ENCODE measurements around the gene TMEM63B.

The TMEM63B gene

DNA sequence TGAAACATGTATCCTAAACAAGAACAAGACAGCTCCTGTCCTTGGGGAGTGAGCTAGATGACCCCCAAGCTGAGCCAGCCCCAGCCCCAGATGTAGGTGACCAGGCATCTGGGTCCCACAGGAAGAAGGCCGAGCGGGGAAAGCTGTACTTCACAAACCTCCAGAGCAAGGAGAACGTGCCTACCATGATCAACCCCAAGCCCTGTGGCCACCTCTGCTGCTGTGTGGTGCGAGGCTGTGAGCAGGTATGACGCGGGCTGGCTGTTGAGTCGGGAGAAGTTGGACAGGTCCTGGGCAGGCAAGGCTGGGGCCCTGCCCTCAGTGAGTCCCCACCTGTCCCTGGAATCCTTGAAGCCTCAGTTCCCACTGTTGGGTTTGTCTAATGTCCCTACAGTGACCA lies 19.9 kb downstream of the TMEM63B start:
- no peak for DNase-seq

DNA sequence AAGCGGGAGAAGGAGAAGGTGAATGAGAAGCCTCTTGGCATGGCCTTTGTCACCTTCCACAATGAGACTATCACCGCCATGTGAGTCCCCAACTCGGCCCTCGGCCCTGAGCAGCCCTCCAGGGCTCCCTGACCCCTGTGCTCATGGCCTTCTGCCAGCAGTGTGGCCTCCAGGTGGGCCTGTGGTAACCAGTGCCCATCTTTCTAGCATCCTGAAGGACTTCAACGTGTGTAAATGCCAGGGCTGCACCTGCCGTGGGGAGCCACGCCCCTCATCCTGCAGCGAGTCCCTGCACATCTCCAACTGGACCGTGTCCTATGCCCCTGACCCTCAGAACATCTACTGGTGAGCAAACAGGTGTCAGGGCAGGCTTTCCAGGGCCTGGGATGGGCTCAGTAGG lies 21.0 kb downstream of the TMEM63B start:
- no peak for DNase-seq

DNA sequence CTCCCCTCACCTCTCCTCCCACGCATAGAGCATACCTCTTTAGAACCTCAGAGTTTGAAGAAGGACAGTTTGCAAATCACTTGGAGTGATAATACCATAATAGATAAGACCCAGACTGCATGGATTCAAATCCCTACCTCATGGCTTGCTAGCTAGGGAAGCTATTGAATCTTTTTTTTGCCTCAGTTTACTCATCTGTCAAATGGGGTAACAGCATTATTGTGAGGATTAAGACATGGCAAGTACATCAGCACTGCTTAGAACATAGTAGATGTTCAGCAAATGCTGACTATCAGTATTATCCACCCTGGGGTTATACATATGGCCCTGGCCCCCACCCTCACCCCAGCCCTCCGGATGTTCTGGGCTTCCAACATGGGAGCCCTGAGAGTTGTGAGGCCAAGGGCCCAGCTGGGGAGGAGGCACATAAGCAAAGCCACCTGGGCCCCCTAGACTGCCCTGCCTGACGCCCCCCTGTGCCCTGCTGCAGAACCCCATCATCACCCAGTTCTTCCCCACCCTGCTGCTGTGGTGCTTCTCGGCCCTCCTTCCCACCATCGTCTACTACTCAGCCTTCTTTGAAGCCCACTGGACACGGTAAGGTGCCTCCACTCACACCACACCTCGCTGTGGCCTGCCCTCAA lies 22.1 kb downstream of the TMEM63B start:
- no peak for DNase-seq

DNA sequence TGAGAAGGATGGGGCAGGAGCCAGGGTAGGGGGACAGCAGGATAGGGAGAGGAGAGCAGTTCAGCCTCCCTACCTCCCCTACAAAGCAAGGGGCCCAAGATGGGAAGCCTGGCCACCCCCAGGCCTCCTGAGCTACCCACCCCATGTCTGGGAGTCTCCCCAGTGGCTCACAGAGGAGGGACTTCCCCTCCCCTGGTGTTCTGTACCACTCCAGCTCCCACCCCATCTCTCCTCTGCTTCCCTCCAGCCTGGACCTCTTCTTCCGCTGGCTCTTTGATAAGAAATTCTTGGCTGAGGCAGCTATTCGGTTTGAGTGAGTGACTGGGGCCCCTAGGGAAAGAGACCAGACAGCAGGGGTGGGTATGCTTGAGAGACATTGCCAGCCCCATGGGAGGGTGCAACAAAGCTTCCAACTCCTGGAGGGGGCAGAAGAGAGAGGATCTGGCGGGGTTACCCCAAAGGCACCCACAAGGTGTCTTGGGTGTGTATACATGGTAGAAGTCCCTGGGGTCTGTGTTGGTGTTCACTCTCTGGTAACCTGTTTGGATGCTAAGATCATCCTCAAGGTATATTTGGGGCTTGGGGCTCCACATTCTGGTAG lies 23.1 kb downstream of the TMEM63B start:
- DNase-seq = no peak

DNA sequence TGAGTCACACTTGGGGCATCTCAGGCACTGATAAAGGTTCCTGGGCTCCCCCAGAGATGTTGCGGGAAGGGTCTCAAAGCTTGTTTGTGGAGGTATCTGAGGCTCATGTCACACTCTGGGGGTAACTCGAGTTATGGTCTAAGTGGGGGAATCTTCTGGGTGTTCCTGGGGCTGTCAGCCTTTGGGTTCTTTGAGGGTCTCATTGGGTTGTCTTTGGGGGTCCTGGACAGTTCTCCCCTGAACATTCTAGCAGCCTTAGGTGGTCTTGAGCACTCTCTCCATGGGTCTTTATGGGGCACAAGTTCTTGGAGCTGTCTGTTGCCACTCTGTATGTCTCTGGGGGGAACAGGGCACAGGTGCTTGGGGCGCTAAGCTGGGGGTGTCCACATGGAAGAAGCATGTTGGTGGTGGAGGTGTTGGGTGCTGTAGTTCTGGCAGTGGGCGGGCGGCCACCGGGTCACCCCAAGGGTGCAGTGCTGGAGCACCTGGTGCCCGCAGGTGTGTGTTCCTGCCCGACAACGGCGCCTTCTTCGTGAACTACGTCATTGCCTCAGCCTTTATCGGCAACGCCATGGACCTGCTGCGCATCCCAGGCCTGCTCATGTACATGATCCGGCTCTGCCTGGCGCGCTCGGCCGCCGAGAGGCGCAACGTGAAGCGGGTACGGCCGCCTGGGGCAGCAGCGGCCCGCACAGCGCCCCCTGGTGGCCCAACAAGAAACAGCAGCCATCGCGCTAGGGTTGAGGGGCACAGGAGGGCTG lies 24.2 kb downstream of the TMEM63B start:
- DNase-seq = peak; percentile 33

DNA sequence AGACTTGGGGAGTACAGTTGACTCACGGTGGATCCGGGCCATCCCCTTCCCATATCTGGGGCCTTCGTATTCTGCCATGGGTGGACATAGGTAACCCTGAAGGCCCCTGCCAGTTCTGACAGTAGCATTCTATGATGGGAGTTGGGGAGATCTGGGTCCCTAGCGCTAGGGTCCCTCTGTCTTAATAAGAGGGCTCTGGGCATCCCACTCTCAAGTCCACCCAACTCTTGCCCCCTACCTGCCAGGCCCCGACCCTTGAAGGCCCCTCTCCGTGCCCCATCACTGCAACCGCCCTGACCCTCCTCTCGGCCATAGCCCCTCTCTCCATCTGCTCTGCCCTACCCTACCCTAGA lies 24.7 kb downstream of the TMEM63B start:
- DNase-seq = no peak

DNA sequence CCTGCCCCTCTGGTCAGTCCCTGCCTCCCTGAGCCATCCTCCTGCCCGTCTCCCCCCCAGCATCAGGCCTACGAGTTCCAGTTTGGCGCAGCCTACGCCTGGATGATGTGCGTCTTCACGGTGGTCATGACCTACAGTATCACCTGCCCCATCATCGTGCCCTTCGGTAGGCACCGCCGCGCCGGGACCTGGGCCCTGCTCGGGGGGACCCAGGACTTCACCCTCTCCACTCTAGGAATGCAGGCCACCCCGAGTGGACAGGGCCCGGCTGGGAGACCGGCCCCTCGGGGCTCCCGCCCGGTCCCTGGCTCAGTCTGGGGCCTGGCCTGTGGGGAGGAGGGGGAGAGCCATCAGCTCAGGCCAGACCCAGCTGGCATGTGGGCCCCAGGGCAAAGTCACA lies 25.2 kb downstream of the TMEM63B start:
- DNase-seq = no peak

DNA sequence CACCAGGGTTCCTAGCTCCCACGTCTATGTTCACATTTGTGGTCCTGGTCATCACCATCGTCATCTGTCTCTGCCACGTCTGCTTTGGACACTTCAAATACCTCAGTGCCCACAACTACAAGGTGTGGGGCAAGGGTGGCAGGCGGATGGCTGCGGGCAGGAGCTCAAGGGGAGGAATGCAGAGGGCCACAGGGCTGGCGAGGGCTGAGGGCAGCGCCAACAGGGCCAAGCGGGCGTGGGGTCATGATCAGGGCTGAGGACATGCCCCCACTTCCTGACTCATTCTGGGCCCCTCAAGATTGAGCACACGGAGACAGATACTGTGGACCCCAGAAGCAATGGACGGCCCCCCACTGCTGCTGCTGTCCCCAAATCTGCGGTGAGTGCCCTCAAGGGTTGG lies 26.7 kb downstream of the TMEM63B start:
- DNase-seq = no peak

DNA sequence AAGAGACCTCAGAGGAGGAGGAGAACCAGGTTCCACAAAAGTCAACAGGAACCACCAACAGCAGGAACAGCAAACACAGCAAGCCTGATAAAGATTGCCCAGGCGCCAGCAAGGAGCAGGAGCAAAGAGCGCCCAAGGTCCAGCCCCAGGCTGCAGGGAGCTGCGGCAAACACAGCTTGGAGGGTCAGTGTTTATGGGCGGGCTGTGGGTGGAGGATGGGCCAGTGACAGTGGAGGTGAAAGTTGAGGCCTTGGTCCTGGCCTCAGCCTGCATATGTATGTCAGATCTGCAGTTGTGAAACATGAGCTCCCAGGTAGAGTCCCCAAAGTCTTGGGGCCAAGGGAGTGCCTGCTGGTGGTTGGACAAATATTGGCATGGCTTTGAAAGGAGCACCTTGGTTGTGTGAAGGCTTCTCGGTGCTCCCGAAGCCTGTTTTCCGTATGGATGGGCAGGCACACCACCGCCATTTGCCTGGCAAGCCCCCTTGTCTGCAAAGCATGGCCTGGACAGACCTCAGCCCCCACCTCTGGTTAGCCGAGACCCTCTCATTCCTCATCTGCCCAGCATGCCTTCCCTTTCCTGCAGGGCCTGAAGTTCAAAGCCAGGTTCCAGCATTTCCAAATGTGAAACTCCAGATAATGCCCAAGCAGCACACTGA lies 29.3 kb downstream of the TMEM63B start:
- no peak for DNase-seq

DNA sequence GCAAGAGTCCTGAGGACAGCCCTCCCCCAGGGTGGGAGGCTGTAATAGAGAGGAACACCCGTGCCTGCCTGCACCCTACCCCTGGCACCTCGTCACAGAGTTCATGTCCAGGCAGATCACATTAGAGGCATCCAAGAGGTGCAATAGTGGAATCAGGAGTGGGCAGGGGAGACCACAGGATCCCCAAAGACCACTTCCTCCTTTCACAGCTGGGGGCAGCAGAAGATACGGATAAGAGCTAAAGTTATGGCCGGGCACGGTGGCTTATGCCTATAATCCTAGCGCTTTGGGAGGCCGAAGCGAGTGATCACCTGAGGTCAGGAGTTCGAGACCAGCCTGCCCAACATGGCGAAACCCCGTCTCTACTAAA lies 29.8 kb downstream of the TMEM63B start:
- no peak for DNase-seq

DNA sequence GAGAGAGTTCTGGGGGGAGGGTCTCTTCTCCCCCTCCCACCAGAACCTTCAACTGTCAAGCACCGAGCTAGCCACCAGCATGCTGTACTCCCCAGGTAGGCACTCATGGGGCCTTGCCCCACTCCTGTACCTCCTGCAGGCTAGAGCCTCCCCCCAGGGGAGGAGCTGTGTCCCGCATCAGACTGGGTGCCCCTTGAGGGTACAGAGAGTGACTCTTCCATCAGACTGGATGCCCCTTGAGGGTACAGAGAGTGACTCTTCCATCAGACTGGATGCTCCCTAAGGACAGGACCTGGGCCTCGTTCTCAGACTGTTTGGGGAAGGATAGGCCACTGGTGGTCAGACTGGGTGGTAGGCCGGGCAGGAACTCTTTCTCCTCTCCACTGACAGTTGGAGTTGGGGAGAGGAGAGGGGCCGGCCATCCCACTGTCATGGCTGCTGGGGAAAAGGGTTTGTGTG lies 31.4 kb downstream of the TMEM63B start, which contains the start of gene CAPN11:
Gene CAPN11 (plus strand): TSS at position 51 of the 459 bp plus-strand sequence. CDS start 29 bp downstream, at position 80.
- DNase-seq = no peak

DNA sequence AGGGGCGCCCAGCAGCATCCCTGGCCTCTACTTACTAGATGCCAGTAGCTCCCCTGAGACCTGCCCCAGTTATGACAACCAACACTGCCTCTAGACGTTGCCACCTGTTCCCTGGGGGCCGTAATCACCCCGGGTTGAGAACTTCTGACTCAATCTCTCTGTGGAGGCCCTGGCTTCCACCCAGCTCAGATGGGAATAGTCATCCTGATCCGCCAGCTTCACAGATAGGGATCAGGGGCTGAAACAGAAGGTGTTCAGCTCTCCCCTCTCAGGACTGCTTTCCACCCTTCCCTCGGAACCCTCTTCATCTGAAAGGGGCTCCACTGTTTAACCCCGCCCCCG lies 34.6 kb downstream of the TMEM63B start:
- no peak for DNase-seq

DNA sequence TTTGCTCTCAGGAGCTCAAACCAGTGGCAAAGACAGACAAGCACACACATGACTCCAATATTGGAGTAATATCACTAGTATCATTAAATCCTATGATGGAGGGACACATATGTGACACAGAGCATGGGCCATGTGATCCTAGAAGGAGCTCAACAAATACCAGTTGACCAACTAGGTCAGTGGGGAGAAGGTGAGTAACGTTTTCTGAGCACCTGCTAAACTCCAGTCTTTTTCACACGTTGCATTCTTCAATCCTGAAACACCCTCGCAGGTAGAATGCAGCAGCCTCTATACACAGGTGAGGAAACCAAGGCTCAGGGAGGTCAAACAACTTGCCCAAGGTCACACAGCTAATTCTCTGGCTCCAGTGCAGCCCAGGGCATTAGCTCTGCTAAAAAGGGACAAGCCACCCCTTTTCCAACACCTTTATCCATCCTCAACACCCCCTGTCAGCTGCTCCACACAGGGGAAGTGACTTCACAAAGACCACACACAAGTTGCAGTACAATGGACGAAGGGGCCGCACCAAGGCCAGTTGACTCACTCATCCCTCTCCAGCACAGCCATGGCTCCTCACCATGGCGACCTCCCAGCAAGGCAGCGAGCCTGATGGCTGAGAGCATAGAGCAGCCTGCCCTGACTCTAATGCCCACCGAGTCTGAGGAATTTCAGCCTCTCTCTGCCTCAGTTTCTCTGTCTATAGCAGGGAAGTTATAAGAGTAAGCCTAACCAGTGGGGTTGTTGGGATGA lies 35.7 kb downstream of the TMEM63B start:
- DNase-seq = no peak

DNA sequence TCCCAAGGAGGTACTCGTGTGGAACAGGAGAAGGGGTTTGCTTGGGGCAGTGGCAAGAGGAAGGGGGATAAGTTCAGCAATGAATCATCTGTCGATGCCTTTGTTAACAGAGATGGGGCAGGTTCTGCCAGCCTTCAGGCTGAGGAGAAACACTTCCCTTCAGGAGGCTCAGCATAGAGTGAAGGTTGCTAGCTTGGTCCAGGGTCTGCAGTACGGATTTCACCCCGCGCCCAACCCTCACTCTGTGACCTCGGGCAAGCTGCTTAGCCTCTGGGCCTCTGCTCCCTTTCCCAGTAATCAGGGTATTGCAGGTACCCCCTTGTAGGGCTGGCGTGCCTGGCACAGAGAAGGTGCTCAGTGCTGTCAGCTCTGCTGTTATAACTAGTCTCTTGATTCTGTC lies 38.8 kb downstream of the TMEM63B start:
- no peak for DNase-seq

DNA sequence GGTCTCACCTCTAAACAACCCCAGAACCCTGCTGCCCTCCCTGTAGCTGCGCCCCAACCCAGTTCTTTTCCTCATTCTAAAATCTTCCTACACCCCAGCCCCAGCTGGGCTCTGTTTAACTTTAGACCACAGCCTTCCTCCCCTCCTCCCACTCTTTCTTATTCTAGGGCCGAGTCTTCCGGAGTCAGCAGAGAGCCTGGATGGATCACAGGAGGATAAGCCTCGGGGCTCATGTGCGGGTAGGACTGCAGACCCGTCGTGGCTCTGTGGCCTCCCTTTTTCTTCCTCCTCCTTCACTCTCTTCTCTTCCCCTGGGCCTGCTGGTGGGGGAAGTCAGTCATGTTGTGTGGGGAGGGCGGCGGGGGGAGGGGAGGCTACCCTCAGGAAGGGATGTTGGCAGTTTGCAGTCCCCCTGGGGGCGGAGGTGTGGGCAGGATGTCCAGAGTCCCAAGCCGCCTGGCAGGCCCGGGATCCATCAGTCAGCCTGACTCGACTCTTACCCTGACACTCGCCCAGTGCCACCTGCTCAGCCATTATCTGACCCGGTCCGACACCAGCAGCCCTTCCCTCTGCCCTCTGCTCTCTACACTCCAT lies 39.3 kb downstream of the TMEM63B start:
- no peak for DNase-seq

DNA sequence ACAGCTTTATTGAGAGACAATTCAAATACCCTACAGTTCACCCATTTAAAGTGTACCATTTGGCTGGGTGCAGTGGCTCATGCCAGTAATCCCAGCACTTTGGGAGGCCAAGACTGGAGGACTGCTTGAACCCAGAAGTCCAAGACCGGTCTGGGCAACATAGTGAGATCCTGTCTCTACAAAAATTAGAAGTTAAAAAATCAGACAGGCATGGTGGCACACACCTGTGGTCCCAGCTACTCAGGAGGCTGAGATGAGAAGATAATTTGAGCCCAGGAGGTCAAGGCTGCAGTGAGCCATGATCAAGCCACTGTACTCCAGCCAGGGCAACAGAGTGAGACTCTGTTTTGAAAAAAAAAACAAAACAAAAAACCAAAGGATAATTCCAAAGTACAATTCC lies 40.2 kb downstream of the TMEM63B start:
- DNase-seq = no peak

DNA sequence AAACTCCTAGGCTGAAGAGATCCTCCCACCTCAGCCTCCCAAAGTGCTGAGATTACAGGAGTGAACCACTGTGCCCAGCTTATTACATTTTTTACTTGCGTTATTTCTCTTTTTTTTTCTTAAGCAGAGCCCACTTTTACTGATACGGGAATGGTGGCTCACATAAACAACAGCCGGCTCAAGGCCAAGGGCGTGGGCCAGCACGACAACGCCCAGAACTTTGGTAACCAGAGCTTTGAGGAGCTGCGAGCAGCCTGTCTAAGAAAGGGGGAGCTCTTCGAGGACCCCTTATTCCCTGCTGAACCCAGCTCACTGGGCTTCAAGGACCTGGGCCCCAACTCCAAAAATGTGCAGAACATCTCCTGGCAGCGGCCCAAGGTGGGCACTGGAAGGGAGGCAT lies 41.8 kb downstream of the TMEM63B start:
- DNase-seq = no peak

DNA sequence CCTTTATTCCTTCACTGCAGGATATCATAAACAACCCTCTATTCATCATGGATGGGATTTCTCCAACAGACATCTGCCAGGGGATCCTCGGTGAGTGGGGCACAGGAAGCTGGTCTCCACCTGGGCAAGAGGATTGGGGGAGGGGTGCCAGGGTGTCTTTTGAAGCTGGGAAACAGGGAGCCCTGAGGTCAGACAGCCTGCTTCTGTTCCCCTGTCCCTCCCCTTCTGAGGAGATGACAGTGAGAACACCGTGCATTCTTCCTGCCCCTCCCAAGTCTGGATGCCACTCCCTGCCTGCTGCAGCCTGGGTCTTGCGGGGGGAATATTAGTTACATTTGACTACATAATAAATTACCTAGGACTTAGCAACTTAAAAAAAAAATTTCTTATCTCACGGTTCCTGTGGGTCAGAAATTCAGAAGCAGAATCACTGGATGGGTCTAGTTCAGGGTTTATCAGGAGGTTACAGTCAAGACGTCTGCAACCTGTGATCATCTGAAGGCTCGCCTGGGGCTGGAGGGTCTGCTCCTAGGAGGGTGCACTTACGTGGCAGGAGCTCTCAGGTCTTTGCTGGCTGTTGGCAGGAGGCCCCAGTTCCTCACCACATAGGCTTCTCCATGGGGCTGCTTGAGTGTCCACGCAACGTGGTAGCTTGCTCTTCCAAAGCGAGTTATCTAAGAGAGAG lies 42.7 kb downstream of the TMEM63B start:
- DNase-seq = no peak

DNA sequence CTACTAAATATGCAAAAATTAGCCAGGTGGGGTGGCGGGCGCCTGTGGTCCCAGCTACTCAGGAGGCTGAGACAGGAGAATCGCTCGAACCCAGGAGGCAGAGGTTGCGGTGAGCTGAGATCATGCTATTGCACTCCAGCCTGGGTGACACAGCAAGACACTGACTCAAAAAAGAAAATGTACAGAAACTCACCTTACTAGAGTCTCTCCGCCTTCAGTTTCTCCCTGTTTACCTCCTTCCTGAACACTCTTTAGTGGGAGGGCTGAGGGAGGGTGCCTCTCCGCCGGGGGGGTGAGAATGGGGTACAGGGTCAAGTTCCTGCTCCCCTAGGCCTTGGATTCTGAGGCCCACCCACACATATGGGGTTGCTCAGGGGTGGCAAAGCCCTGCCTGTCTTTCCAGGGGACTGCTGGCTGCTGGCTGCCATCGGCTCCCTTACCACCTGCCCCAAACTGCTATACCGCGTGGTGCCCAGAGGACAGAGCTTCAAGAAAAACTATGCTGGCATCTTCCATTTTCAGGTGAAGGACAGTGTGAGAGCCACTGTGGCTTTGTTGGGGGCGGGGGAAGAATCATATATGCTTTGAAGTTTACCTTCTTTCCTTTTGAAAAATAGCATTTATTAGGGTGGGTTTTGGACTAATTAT lies 44.7 kb downstream of the TMEM63B start:
- no peak for DNase-seq

DNA sequence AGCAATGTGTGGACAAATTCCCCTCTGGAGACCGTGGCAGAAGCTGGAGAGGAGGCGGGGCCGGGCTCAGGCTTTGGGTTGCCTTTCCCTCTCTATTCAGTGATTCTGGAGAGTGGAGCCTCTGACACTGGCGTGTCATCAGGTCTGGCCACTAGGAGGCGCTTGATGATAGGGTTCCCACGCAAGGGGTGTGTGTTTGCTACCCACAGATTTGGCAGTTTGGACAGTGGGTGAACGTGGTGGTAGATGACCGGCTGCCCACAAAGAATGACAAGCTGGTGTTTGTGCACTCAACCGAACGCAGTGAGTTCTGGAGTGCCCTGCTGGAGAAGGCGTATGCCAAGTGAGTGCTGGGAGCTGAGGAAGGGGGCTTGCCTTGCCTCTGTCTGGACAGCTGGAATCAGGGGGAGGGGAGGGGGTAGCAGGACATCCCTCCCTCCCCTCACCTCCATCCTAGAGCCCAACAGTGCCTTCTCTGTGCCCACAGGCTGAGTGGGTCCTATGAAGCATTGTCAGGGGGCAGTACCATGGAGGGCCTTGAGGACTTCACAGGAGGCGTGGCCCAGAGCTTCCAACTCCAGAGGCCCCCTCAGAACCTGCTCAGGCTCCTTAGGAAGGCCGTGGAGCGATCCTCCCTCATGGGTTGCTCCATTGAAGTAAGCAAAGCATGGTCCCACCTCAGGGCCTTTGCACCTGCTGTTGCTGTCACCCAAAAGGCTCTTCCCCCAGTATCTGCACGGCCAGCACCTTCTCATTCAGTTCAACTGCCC lies 45.6 kb downstream of the TMEM63B start:
- DNase-seq = peak; percentile 54
